H1 (cell line): ENCODE data around the gene TERB1. TPM values are rescaled to one million over a fixed set of nuclear protein-coding genes. Genes with fewer than 3 reads are reported as not detected.

Experiments
- CTCF ChIA-PET: fragments of 300-600 bp; sonication (Branson Sonifier 250); formaldehyde crosslinking; loops from one replicate; lab custom pipeline; 2021; ENCODE audit not compliant: partially characterized antibody; lab: Charles Lee
- POLR2A ChIA-PET: fragments of 300-600 bp; sonication (Branson Sonifier 250); formaldehyde crosslinking; loops from one replicate; lab custom pipeline; 2021; ENCODE audit warnings: inconsistent platforms; ENCODE audit not compliant: partially characterized antibody; lab: Charles Lee
- DNase-seq, 2 experiments: peaks; one replicate each; pipeline versions ENCODE4 v3.0.0 to v3.0.0-alpha.2; 2010 to 2022; ENCODE audit warnings: low spot score in 2 of 2, low read depth in 1 of 2, mixed read lengths in 1 of 2
- FAIRE-seq: peaks from 2 replicates; lab custom pipeline; 2011; peaks lifted over from hg19 to GRCh38; lab: Jason Lieb, UNC
- H2AFZ ChIP-seq: 2 replicates; pipeline ENCODE4 v1.8.1; 2012; ENCODE audit warnings: low read length, inconsistent platforms
- H2AK5ac ChIP-seq: 2 replicates; pipeline ENCODE4 v1.6.1; 2013; ENCODE audit warnings: low read depth, low read length
- H2BK120ac ChIP-seq: replicated peaks from 2 replicates; pipeline ENCODE3; 2013; ENCODE audit warnings: low read depth, low read length, inconsistent platforms
- H2BK12ac ChIP-seq: 2 replicates; pipeline ENCODE4 v1.6.1; 2013; ENCODE audit warnings: low read depth, low read length
- H2BK15ac ChIP-seq: 2 replicates; pipeline ENCODE4 v1.6.1; 2013; ENCODE audit warnings: low read length
- H2BK20ac ChIP-seq: 2 replicates; pipeline ENCODE4 v1.6.1; 2013; ENCODE audit warnings: low read length
- H2BK5ac ChIP-seq: 2 replicates; pipeline ENCODE4 v1.6.1; 2013; ENCODE audit warnings: low read depth, low read length
- H3K14ac ChIP-seq: 2 replicates; pipeline ENCODE4 v1.6.1; 2013; ENCODE audit warnings: inconsistent platforms; ENCODE audit not compliant: insufficient read length
- H3K18ac ChIP-seq: 2 replicates; pipeline ENCODE4 v1.6.1; 2013; ENCODE audit warnings: low read length; ENCODE audit errors: extremely low read depth
- H3K23ac ChIP-seq: 2 replicates; pipeline ENCODE4 v1.6.1; 2013; ENCODE audit warnings: inconsistent platforms; ENCODE audit not compliant: insufficient read length
- H3K23me2 ChIP-seq: 2 replicates; pipeline ENCODE4 v1.6.1; 2013; ENCODE audit warnings: low read depth, low read length
- H3K27ac ChIP-seq: 2 replicates; pipeline ENCODE4 v1.6.1; 2011; ENCODE audit warnings: low read depth, low read length, inconsistent platforms
- H3K27me3 ChIP-seq, 4 experiments: replicated peaks in 1 of 4; 1 replicate in 1 of 4; 2 replicates in 3 of 4; pipeline versions ENCODE4 v1.6.1 to v1.8.1; 2011 to 2013; ENCODE audit warnings: low read length in 3 of 4, mild to moderate bottlenecking in 3 of 4, inconsistent platforms in 2 of 4, mixed read lengths in 2 of 4, moderate library complexity in 1 of 4; ENCODE audit not compliant: control insufficient read depth in 3 of 4, insufficient read depth in 3 of 4; ENCODE audit errors: extremely low read depth in 1 of 4
- H3K36me3 ChIP-seq, 4 experiments: 2 replicates each; pipeline versions ENCODE4 v1.6.1 to v1.8.1; 2011 to 2013; ENCODE audit warnings: mild to moderate bottlenecking in 4 of 4, low read length in 3 of 4, moderate library complexity in 2 of 4, control low read depth in 1 of 4, inconsistent platforms in 1 of 4; ENCODE audit not compliant: insufficient read depth in 4 of 4, control insufficient read depth in 2 of 4
- H3K4ac ChIP-seq: replicated peaks from 2 replicates; pipeline ENCODE3; 2013; ENCODE audit warnings: low read length, low read depth, mixed read lengths, inconsistent platforms; ENCODE audit not compliant: insufficient read length
- H3K4me1 ChIP-seq, 4 experiments: replicated peaks in 1 of 4; 1 replicate in 1 of 4; 2 replicates in 3 of 4; pipeline versions ENCODE4 v1.6.1 to v1.8.1; 2011 to 2013; ENCODE audit warnings: low read length in 3 of 4, inconsistent platforms in 2 of 4, mixed read lengths in 1 of 4; ENCODE audit not compliant: insufficient read depth in 4 of 4, control insufficient read depth in 3 of 4
- H3K4me2 ChIP-seq, 2 experiments: 2 replicates each; pipeline versions ENCODE4 v1.6.1 to v1.8.1; 2011 to 2013; ENCODE audit warnings: low read depth in 2 of 2, low read length in 2 of 2, control low read depth in 1 of 2, inconsistent platforms in 1 of 2, mild to moderate bottlenecking in 1 of 2; ENCODE audit not compliant: insufficient read depth in 1 of 2
- H3K4me3 ChIP-seq, 4 experiments: fragments of 200-600, 300-600 bp in 1 of 4; sonication (generic), shearing (Covaris generic), sonication (Bioruptor Twin) in 1 of 4; 2 replicates each; pipeline versions ENCODE4 v1.5.1 to v1.8.1; 2011 to 2016; ENCODE audit warnings: low read length in 4 of 4, low read depth in 3 of 4, control low read depth in 2 of 4, inconsistent platforms in 2 of 4, mild to moderate bottlenecking in 2 of 4, mixed read lengths in 1 of 4, moderate library complexity in 1 of 4; ENCODE audit not compliant: insufficient read depth in 2 of 4; ENCODE audit errors: extremely low read depth in 1 of 4
- H3K56ac ChIP-seq: replicated peaks from 2 replicates; pipeline ENCODE3; 2013; ENCODE audit warnings: low read depth, mild to moderate bottlenecking, mixed read lengths, low read length, inconsistent platforms; ENCODE audit not compliant: insufficient read length
- H3K79me1 ChIP-seq: 2 replicates; pipeline ENCODE4 v1.6.1; 2013; ENCODE audit warnings: low read depth, low read length, control low read depth
- H3K79me2 ChIP-seq, 2 experiments: 2 replicates each; pipeline versions ENCODE4 v1.6.1 to v1.8.1; 2012 to 2013; ENCODE audit warnings: low read length in 2 of 2, mild to moderate bottlenecking in 2 of 2, inconsistent platforms in 1 of 2; ENCODE audit not compliant: insufficient read depth in 2 of 2, control insufficient read depth in 1 of 2
- H3K9ac ChIP-seq, 4 experiments: replicated peaks in 1 of 4; 1 replicate in 1 of 4; 2 replicates in 3 of 4; pipeline versions ENCODE4 v1.6.1 to v1.8.1; 2011 to 2013; ENCODE audit warnings: low read depth in 3 of 4, low read length in 3 of 4, control low read depth in 2 of 4, mild to moderate bottlenecking in 2 of 4, moderate library complexity in 2 of 4, inconsistent platforms in 1 of 4; ENCODE audit errors: extremely low read depth in 1 of 4
- H3K9me3 ChIP-seq, 2 experiments: 2 replicates each; pipeline versions ENCODE4 v1.6.1 to v1.8.1; 2012 to 2013; ENCODE audit warnings: mild to moderate bottlenecking in 2 of 2, moderate library complexity in 2 of 2, control low read depth in 1 of 2, inconsistent platforms in 1 of 2, low read depth in 1 of 2, low read length in 1 of 2, mixed read lengths in 1 of 2; ENCODE audit not compliant: insufficient read depth in 2 of 2
- H4K20me1 ChIP-seq, 2 experiments: replicated peaks in 1 of 2; 2 replicates each; pipeline versions ENCODE3 to v1.8.1; 2011 to 2013; ENCODE audit warnings: inconsistent platforms in 2 of 2, low read length in 2 of 2, mild to moderate bottlenecking in 1 of 2; ENCODE audit not compliant: insufficient read depth in 2 of 2, control insufficient read depth in 1 of 2
- H4K5ac ChIP-seq: 2 replicates; pipeline ENCODE4 v1.6.1; 2013; ENCODE audit warnings: low read length, low read depth, mixed read lengths, inconsistent platforms; ENCODE audit not compliant: insufficient read length
- H4K8ac ChIP-seq: 2 replicates; pipeline ENCODE4 v1.8.0; 2013; ENCODE audit warnings: mild to moderate bottlenecking, moderate library complexity, low read length, inconsistent platforms; ENCODE audit not compliant: insufficient read depth; ENCODE audit errors: extremely low read depth
- H4K91ac ChIP-seq: replicated peaks from 2 replicates; pipeline ENCODE3; 2013; ENCODE audit warnings: low read length, mixed read lengths, inconsistent platforms; ENCODE audit not compliant: insufficient read length
- ASH2L ChIP-seq: fragments of 200-600, 300-600 bp; sonication (generic); IDR thresholded peaks from one replicate; pipeline ENCODE4 v1.7.1; 2017; ENCODE audit warnings: low read length
- BACH1 ChIP-seq: IDR thresholded peaks from 2 replicates; pipeline ENCODE4 v1.6.1; 2012; ENCODE audit warnings: low read length, improper control_type of control experiment
- CEBPB ChIP-seq: IDR thresholded peaks from 2 replicates; pipeline ENCODE4 v1.6.1; 2012; ENCODE audit warnings: low read depth, low read length
- EZH2 ChIP-seq: fragments of 200-600 bp; sonication (generic); IDR thresholded peaks from 2 replicates; pipeline ENCODE4 v1.7.1; 2012; ENCODE audit warnings: low read depth, mild to moderate bottlenecking, moderate library complexity, low read length, inconsistent platforms; ENCODE audit not compliant: severe bottlenecking
- PHF8 ChIP-seq: fragments of 200-600 bp; sonication (generic); conservative IDR thresholded peaks from 2 replicates; pipeline ENCODE4 v1.7.1; 2012; ENCODE audit warnings: low read depth, mild to moderate bottlenecking, inconsistent platforms, low read length, moderate library complexity
- SIRT6 ChIP-seq: IDR thresholded peaks from one replicate; pipeline ENCODE4 v1.7.1; 2012; ENCODE audit warnings: low read length, inconsistent platforms
- SP2 ChIP-seq: IDR thresholded peaks from 2 replicates; pipeline ENCODE4 v1.6.1; 2012; ENCODE audit warnings: mild to moderate bottlenecking, low read length, inconsistent platforms
- YY1 ChIP-seq: IDR thresholded peaks from 2 replicates; pipeline ENCODE4 v1.6.1; 2011; ENCODE audit warnings: low read depth, mild to moderate bottlenecking, low read length
- WGBS, 2 experiments: shearing (Covaris generic) in 1 of 2; methylation state at CpG; one replicate each; pipeline versions ENCODE4 v1.1.6 to v1.1.7; 2013 to 2015; ENCODE audit warnings: low lambda C conversion rate in 2 of 2, mixed read lengths in 2 of 2, inconsistent platforms in 1 of 2, low coverage in 1 of 2, missing lambda C conversion rate in 1 of 2; ENCODE audit not compliant: insufficient replicate concordance in 2 of 2, insufficient coverage in 1 of 2, insufficient read length in 1 of 2; ENCODE audit errors: extremely low coverage in 1 of 2, missing lambda C conversion rate in 1 of 2; 5-methylcytosine and 5-hydroxymethylcytosine counted together
- polyA plus RNA-seq, 7 experiments: library from polyadenylated mRNA; depleted of rRNA in 3 of 7; stranded (reverse) in 5 of 7; unstranded in 2 of 7; fragments of >200 nt in 5 of 7; fragments of 200-250 nt in 2 of 7; gene quantifications; 1 replicate in 5 of 7; 2 replicates in 1 of 7; 4 replicates in 1 of 7; pipeline versions ENCODE4 v1.2.1 to v1.2.3, GENCODE V29; 2011 to 2013; ENCODE audit warnings: missing spikeins in 2 of 7, mixed read lengths in 2 of 7
- total RNA-seq: library from RNA; stranded (reverse); fragmentation: NEBNext Ultra II Directional; extraction: Animal tissue kit (Norgen Biotek cat#: 25700); gene quantifications from 2 replicates; pipeline ENCODE4 v1.2.1, GENCODE V29; 2021
- TF ChIP-seq, protein P1 (sequence below): IDR thresholded peaks from 2 replicates; pipeline ENCODE4 v1.6.1; 2012; ENCODE audit warnings: inconsistent platforms
- TF ChIP-seq, protein P2 (sequence below): IDR thresholded peaks from 2 replicates; pipeline ENCODE4 v1.6.1; 2011; ENCODE audit warnings: low read length, improper control_type of control experiment

Gene TERB1
- total and polyA plus RNA-seq, 2 of the 8 experiments (the other 6 are each of a cell fraction or from before 2014, with no cell fraction given) = not detected

DNA sequence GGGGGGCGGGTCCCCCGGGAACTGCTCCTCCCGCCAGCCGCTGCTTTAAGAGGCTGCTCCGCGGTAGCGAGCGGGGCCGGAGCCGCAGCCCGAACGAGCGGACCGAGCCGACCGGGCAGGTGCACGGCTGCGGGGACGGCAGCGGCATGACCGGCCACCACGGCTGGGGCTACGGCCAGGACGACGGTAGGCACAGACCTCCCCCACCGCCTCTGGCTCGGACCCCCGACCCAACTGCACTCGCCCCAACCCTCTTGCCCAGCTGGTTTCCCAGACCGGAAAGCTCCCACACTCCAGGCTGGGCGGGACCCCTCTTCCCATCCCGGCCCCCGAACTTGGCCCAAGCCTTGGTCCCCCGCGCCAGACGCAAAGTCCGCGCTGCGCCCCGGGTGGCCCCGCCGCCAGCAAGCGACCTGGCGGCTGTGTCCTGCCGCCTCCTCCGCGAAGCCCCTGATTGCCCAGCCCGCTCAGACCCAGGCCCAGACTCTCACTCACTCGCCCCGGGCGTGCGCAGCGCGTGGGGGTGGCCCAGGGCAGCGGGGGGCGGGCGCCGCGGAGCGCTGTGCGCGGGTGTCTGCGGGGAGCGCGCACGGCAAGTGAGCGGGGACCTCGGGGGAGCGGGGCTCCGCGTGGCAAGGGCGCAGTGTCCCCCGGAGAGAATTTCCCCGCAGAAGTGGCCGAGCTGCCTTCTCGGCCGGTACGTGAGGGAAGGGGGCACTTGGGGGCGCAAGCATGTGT, 43.1 kb upstream of the TERB1 start, which contains the start of gene CA7:
Gene CA7 (plus strand): TSS at position 73 of the 738 bp plus-strand sequence. CDS start 74 bp downstream, at position 147.
- Histone ChIP-seq H3K27ac (no peak within 1 kb of the TSS), H3K4me3 (peak within 1 kb of the TSS; percentile 46 to 75 (median 62)), H3K4ac (no peak within 1 kb of the TSS), H2BK15ac (no peak within 1 kb of the TSS), H3K27me3 (peaks cover 14 to 45% (median 36%) of the 10 kb centered on the region in 4 experiments), H3K23ac (no peak within 1 kb of the TSS), H3K4me2 (peak within 1 kb of the TSS; percentile 80 to 98), H3K9ac (peak within 1 kb of the TSS in 1 of 4 experiments; percentile 6; a peak in 2 of 7 replicates), H3K18ac (peak within 1 kb of the TSS; percentile 60), H3K9me3 (no peaks in the 10 kb centered on the region), H2BK5ac (no peak within 1 kb of the TSS), H2BK120ac (no peak within 1 kb of the TSS), H4K20me1 (peaks cover 0 to 3% of the 10 kb centered on the region in 2 experiments), H3K4me1 (peaks cover 0 to 2% (median 0%) of the 10 kb centered on the region in 4 experiments; a peak in 3 of 7 replicates), H3K23me2 (peaks cover 12% of the 10 kb centered on the region), H4K8ac (no peak within 1 kb of the TSS; the same call in 1 of the 2 replicates), H2BK12ac (no peak within 1 kb of the TSS), H3K36me3 (no peaks in the 10 kb centered on the region), H2BK20ac (no peak within 1 kb of the TSS), H3K79me1 (no peaks in the 10 kb centered on the region), H4K91ac (no peak within 1 kb of the TSS), H2AFZ (peak within 1 kb of the TSS; percentile 48), H4K5ac (no peak within 1 kb of the TSS), H3K14ac (no peak within 1 kb of the TSS), H3K56ac (no peak within 1 kb of the TSS), H2AK5ac (no peak within 1 kb of the TSS), H3K79me2 (no peaks in the 10 kb centered on the region)
- peak in 1 of 2 experiments; percentile 79 for DNase-seq
- FAIRE-seq = no peak
- ChIA-PET POLR2A (interaction anchor here (0.5 to 3.3 kb wide), 5 partner anchors 15 to 131 kb away, joined by 3 to 26 read pairs (median 3); partner anchors contain the start of genes DYNC1LI2 and NAE1), CTCF (interaction anchor here (0.9 to 13.4 kb wide), 4 partner anchors 7 to 92 kb away, joined by 3 to 162 read pairs (median 41); partner anchors contain the start of gene NAE1)
- 3% methylated on average over 42 of the region's 79 CpGs; no CpG with 5 or more reads in 1 of the 2 experiments for WGBS, 2 experiments
- TF ChIP-seq, protein P1, sequence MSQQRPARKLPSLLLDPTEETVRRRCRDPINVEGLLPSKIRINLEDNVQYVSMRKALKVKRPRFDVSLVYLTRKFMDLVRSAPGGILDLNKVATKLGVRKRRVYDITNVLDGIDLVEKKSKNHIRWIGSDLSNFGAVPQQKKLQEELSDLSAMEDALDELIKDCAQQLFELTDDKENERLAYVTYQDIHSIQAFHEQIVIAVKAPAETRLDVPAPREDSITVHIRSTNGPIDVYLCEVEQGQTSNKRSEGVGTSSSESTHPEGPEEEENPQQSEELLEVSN = peak; percentile 39; the same call in 1 of the 2 replicates
- TF ChIP-seq YY1 (no peak), CEBPB (no peak), BACH1 (no peak), SP2 (no peak), EZH2 (peak; percentile 72), PHF8 (no peak), SIRT6 (no peak), ASH2L (peak; percentile 57)
- TF ChIP-seq, protein P2, sequence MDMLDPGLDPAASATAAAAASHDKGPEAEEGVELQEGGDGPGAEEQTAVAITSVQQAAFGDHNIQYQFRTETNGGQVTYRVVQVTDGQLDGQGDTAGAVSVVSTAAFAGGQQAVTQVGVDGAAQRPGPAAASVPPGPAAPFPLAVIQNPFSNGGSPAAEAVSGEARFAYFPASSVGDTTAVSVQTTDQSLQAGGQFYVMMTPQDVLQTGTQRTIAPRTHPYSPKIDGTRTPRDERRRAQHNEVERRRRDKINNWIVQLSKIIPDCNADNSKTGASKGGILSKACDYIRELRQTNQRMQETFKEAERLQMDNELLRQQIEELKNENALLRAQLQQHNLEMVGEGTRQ = no peak
